ENCODE data around the gene PID1. TPM values are rescaled to one million over a fixed set of nuclear protein-coding genes. Genes with fewer than 3 reads are reported as not detected.

The PID1 gene
- total RNA-seq, 1 experiment from 2014 or later, result 2.9 TPM

DNA sequence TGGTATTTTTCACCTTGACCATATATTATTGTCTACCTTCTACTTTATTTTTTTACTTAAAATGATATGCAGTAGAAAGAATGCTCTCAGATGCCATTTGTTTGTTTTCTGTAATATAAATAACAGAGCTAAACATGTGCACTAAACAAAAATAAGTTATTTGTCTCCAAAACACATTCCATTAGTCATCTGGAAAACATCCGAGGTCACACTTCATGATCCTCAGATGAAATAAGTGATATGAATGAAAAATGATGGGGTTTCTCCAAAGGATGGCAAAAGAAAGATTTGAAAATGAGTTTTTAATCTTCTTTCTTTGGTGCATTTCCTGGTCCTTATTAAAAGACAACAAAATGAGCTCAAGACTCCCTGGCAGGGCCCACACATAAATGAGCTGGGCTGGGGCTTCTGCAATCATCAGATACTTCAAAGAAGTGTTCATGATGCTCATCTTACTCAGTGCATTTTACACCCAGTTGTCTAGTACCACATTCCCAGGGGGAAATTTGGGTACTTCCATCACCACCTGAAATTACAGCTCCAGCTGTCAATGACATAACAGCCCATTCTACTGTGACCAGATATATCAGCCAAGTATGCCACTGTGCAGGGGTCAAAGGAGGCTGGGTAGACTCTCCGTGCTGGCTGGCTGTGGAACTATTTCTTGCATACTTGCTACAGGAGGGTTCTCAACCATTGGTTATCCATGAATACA lies 283.5 kb downstream of the PID1 start:
- DNase-seq (ENCODE audit: low read depth, low spot score), result no peak
- Histone ChIP-seq H3K4me3 (ENCODE audit: low read depth in 2 of 2, low read length in 2 of 2) (no peak overlapping the region), H3K4me1 (ENCODE audit: control insufficient read depth, insufficient read depth, low read length) (no peaks in the 10 kb centered on the region), H3K36me3 (ENCODE audit: control insufficient read depth, insufficient read depth, low read length) (no peaks in the 10 kb centered on the region), H3K9me3 (ENCODE audit: control insufficient read depth, insufficient read depth, low read depth, low read length) (no peaks in the 10 kb centered on the region), H3K27me3 (ENCODE audit: control insufficient read depth, insufficient read depth, low read length) (no peaks in the 10 kb centered on the region), H3K27ac (ENCODE audit: low read length) (no peak overlapping the region)
- in situ Hi-C loops (cut with HindIII; ENCODE audit: low pct_unique_long_range_greater_than_20kb, low sequenced_read_pairs), result no loop called here
- CTCF ChIA-PET, result no interaction called here
- intact Hi-C loops (cut with micrococcal nuclease; ENCODE audit: unreplicated experiment), result no loop called here
- ATAC-seq, result no peak
- POLR2A ChIA-PET, result no interaction called here
- BruUV-seq (replicated peaks), result no TSS peak
- TF ChIP-seq, protein P1, sequence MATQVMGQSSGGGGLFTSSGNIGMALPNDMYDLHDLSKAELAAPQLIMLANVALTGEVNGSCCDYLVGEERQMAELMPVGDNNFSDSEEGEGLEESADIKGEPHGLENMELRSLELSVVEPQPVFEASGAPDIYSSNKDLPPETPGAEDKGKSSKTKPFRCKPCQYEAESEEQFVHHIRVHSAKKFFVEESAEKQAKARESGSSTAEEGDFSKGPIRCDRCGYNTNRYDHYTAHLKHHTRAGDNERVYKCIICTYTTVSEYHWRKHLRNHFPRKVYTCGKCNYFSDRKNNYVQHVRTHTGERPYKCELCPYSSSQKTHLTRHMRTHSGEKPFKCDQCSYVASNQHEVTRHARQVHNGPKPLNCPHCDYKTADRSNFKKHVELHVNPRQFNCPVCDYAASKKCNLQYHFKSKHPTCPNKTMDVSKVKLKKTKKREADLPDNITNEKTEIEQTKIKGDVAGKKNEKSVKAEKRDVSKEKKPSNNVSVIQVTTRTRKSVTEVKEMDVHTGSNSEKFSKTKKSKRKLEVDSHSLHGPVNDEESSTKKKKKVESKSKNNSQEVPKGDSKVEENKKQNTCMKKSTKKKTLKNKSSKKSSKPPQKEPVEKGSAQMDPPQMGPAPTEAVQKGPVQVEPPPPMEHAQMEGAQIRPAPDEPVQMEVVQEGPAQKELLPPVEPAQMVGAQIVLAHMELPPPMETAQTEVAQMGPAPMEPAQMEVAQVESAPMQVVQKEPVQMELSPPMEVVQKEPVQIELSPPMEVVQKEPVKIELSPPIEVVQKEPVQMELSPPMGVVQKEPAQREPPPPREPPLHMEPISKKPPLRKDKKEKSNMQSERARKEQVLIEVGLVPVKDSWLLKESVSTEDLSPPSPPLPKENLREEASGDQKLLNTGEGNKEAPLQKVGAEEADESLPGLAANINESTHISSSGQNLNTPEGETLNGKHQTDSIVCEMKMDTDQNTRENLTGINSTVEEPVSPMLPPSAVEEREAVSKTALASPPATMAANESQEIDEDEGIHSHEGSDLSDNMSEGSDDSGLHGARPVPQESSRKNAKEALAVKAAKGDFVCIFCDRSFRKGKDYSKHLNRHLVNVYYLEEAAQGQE (IDR thresholded peaks at IDR 0.05; ENCODE audit: insufficient read depth in 1 of 2, low read depth in 2 of 2, low read length in 1 of 2), result no peak
- TF ChIP-seq, protein P2, sequence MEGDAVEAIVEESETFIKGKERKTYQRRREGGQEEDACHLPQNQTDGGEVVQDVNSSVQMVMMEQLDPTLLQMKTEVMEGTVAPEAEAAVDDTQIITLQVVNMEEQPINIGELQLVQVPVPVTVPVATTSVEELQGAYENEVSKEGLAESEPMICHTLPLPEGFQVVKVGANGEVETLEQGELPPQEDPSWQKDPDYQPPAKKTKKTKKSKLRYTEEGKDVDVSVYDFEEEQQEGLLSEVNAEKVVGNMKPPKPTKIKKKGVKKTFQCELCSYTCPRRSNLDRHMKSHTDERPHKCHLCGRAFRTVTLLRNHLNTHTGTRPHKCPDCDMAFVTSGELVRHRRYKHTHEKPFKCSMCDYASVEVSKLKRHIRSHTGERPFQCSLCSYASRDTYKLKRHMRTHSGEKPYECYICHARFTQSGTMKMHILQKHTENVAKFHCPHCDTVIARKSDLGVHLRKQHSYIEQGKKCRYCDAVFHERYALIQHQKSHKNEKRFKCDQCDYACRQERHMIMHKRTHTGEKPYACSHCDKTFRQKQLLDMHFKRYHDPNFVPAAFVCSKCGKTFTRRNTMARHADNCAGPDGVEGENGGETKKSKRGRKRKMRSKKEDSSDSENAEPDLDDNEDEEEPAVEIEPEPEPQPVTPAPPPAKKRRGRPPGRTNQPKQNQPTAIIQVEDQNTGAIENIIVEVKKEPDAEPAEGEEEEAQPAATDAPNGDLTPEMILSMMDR (IDR thresholded peaks at IDR 0.05), result no peak
- TF ChIP-seq SIN3A (IDR thresholded peaks at IDR 0.05; ENCODE audit: borderline replicate concordance, insufficient read depth, low read depth, low read length), result no peak
- no peak for TF ChIP-seq POLR2AphosphoS5 (IDR thresholded peaks at IDR 0.05; ENCODE audit: low read depth, low read length)
- TF ChIP-seq TCF7L2 (IDR thresholded peaks at IDR 0.05; ENCODE audit: low read depth, low read length), result no peak

DNA sequence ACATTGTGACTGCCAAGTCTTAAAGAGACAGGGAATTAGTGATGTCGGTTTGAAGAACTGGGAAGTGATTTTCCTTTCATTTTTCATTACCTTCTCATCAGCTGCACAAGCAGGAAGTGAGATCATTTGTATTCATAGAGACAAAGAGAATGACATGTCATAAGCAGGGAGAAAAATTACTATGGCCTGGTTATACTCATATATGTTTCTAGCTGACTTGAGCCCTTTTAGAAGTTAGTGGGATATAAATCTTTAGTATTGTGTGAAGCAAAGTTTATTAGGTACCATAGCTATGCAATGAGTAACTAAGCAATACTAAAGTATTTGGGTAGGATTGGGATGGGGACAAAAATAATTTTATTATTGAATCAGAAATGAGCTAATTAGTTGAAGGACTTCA lies 284.1 kb downstream of the PID1 start:
- in situ Hi-C loops (cut with HindIII; ENCODE audit: low pct_unique_long_range_greater_than_20kb, low sequenced_read_pairs), result no loop called here
- no peak overlapping the region for H3K27ac ChIP-seq (ENCODE audit: low read length)
- H3K36me3 ChIP-seq (ENCODE audit: control insufficient read depth, insufficient read depth, low read length), result no peaks in the 10 kb centered on the region
- BruUV-seq (replicated peaks), result no TSS peak
- ChIA-PET POLR2A (no interaction called here), CTCF (no interaction called here)
- DNase-seq (ENCODE audit: low read depth, low spot score), result no peak
- no peak overlapping the region for H3K4me3 ChIP-seq (ENCODE audit: low read depth in 2 of 2, low read length in 2 of 2)
- no peak for ATAC-seq
- H3K27me3 ChIP-seq (ENCODE audit: control insufficient read depth, insufficient read depth, low read length), result no peaks in the 10 kb centered on the region
- TF ChIP-seq POLR2AphosphoS5 (IDR thresholded peaks at IDR 0.05; ENCODE audit: low read depth, low read length) (no peak), SIN3A (IDR thresholded peaks at IDR 0.05; ENCODE audit: borderline replicate concordance, insufficient read depth, low read depth, low read length) (no peak), TCF7L2 (IDR thresholded peaks at IDR 0.05; ENCODE audit: low read depth, low read length) (no peak)
- TF ChIP-seq, protein P2 (IDR thresholded peaks at IDR 0.05), result no peak
- TF ChIP-seq, protein P1 (IDR thresholded peaks at IDR 0.05; ENCODE audit: insufficient read depth in 1 of 2, low read depth in 2 of 2, low read length in 1 of 2), result no peak
- intact Hi-C loops (cut with micrococcal nuclease; ENCODE audit: unreplicated experiment), result no loop called here
- no peaks in the 10 kb centered on the region for H3K9me3 ChIP-seq (ENCODE audit: control insufficient read depth, insufficient read depth, low read depth, low read length)
- H3K4me1 ChIP-seq (ENCODE audit: control insufficient read depth, insufficient read depth, low read length), result no peaks in the 10 kb centered on the region

All from Panc1 (cell line).